ENCODE measurements around the gene RAB3IL1.

DNA sequence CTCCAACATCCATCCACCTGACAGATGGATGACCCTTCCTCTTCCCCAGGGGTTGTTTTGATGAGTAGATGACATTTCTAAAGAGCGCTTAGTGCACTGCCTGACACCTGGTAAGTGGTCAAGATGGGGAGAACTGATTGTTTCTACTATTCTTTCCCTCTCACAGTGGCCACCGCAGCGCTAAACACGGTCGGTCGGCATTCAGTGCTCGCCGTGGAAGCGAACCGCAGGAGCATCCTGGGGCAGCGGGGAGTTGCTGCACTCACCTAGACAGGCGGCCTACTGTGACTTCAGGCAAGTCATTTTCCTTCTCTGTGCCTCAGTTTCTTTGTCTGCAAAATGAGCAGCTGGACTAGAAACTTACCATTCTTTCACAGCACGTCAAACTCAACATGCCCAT is 27.8 kb upstream of the RAB3IL1 start:
- TF ChIP-seq MED13 (CRISPR knock-in tag; IDR thresholded peaks at IDR 0.05) (no peak), JUND (CRISPR knock-in tag; IDR thresholded peaks at IDR 0.05) (no peak), GZF1 (CRISPR knock-in tag; IDR thresholded peaks at IDR 0.05) (no peak), SP2 (CRISPR knock-in tag; IDR thresholded peaks at IDR 0.05) (no peak), POLR2A (IDR thresholded peaks at IDR 0.05; ENCODE audit: insufficient read depth in 1 of 2, low read depth in 2 of 2, low read length in 2 of 2) (no peak), MIER2 (CRISPR knock-in tag; IDR thresholded peaks at IDR 0.05) (no peak), ARID3A (IDR thresholded peaks at IDR 0.05; ENCODE audit: low read depth, low read length) (no peak), ZNF629 (CRISPR knock-in tag; conservative IDR thresholded peaks at IDR 0.05) (no peak)
- TF ChIP-seq, protein P1, sequence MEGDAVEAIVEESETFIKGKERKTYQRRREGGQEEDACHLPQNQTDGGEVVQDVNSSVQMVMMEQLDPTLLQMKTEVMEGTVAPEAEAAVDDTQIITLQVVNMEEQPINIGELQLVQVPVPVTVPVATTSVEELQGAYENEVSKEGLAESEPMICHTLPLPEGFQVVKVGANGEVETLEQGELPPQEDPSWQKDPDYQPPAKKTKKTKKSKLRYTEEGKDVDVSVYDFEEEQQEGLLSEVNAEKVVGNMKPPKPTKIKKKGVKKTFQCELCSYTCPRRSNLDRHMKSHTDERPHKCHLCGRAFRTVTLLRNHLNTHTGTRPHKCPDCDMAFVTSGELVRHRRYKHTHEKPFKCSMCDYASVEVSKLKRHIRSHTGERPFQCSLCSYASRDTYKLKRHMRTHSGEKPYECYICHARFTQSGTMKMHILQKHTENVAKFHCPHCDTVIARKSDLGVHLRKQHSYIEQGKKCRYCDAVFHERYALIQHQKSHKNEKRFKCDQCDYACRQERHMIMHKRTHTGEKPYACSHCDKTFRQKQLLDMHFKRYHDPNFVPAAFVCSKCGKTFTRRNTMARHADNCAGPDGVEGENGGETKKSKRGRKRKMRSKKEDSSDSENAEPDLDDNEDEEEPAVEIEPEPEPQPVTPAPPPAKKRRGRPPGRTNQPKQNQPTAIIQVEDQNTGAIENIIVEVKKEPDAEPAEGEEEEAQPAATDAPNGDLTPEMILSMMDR (CRISPR knock-in tag; IDR thresholded peaks at IDR 0.05): no peak
